SIG-M5 treated with dmso at 0.1 percent for 504 hours (cell line): Measurements from ENCODE around the gene UBE2G2.
"Not testable (repeated sequence)": the region's sequence is repeated elsewhere in the genome, so short reads cannot be mapped to it uniquely, and the experiment has no call there.

Source experiments
- DNase-seq: peaks from one replicate; lab custom pipeline; 2025; ENCODE audit not compliant: unreplicated experiment; lab: John Stamatoyannopoulos, UW

The UBE2G2 gene

DNA sequence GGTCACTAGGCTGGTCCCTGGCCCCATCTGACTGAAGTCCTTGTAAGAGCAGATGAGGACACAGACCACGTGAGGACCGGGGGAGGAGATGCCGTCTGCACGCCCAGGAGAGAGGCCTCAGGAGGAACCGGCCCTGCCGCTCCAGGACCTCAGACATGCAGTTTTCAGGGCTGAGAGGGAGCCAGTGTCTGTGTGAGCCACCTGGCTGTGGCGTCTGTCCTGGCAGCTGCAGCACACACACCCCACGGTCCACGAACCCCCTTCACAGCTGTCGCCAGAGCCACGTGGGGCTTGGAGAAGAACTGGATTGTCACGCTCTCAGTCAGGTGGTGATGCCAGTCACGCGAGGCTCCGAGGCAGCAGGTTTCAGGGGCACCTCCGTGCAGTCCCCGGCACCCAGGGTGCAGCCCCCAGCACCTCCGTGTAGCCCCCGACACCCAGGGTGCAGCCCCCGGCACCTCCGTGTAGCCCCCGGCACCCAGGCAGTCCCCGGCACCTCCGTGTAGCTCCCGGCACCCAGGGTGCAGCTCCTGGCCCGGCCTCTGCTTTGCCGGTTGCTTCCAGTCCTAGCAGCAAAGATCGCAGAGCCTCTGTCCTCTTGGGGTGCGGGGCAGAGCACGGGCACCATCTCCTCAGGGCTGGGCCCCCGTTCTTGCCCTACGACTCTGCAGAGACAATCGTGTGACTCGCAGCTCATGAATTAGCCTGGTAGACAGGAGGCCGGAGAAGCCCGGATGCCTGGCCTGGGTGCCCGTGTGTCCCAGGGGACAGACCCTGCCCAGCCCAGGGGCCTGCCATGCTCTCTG is 35.2 kb upstream of the UBE2G2 start:
- peak; percentile 52 for DNase-seq

DNA sequence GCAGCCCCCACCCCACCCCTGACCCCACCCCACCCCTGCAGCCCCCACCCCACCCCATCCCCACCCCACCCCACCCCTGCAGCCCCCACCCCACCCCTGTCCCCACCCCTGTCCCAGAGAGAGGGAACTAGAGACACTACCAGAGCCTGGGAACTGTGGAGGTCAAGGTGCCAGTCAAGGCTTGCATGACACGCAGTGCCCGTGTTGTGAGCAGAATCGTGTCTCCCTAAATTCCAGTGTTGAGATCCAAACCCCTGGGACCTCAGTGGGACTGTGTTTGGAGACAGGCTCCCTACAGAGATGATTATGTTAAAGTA is 34.7 kb upstream of the UBE2G2 start:
- no peak for DNase-seq

DNA sequence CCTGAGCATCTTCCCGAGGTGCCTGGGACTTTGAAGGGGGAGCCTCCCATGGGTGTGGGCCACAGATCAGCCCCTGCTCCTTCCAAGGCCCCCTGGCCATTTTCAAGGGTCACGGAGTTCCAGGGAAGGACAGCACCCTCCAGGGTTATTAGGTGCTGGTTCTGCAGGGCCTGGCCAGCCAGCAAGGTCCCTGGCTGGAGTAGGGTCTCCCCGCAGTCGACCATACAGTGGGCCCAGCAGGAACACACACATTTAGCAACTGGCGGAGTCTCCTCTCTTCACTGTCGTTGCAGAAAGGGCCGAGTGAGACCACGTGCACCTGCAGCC is 34.0 kb upstream of the UBE2G2 start:
- no peak for DNase-seq

DNA sequence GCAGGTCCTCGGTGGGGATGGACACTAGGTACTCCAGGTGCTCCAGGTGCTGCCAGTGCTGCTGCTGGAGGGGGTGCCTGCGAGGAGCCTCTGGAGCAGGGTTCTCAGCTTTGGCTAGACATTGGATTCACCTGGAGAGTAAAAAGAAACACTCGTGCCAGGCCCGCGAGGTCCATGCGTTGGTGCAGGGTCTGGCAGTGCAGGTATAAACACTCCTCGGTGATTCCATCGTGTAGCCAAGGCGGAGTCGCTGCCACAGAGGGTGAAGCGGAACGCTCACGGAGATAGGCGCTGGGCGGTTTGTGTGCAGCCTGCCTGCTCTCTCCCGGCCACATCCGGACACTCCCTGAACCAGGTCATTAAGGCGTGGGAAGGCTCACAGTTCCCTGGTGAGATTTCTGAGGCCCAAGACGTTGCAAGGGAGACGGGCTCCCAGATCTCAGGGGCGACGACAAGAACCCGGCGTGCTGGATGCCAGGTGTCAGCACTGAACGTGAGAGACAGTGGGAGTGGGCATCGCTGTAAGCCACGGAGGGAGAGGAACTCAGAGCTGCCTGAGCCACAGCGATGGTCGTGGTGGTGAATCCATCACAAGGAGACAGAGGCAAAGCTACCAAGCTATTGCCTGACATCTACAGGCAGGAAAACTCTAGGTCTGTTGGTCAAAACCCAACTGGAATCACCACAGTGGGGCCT is 33.5 kb upstream of the UBE2G2 start:
- DNase-seq: no peak

DNA sequence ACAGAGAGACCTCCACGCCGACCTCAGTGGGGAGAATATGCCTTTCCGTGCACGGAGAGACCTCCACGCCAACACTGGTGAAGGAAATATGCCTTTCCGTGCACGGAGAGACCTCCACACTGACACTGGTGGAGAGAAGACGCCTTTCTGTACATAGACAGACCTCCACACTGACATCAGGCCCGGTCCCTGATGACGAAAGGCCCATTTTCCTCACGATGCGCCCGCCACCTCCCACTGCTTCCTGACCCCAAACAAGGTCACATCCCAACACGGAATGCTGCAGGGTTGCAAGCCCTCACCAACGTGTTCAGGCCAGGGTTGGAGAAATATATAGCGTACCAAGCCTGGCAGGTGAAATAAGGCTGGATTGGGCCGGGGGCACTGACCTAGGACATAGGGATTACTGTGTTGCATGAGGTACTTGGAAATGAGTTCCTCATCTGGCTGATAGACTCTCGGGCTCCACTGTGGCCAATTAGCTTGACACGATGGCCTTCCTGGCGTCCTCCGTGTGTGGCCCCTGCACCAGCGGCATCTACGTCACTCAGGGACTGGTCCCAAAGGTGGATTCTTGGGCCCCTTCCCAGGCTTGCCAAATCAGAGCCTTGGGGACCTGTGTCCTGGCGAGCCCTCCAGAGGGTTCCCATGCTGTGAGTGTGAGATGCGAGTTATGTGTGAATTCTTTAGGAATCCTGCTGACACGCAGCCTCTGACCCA is 32.8 kb upstream of the UBE2G2 start:
- no peak for DNase-seq

DNA sequence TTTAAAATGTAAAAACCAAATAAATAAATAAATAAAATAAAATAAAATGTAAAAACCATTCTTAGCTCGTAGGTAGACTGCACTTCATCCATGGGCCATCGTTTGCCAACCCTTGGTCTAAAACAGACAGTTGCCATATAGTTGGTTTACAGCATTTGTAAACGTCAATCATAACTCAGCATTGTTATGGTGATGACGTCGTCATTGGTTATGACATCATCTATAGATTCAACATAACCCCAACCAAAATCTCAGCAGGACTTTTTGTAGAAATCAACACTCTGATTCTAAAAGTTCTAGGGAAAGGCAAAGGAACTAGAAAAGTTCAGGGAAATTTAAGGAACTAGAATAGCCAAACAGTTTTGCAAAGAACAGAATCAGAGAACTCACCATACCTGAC is 32.0 kb upstream of the UBE2G2 start:
- no peak for DNase-seq

DNA sequence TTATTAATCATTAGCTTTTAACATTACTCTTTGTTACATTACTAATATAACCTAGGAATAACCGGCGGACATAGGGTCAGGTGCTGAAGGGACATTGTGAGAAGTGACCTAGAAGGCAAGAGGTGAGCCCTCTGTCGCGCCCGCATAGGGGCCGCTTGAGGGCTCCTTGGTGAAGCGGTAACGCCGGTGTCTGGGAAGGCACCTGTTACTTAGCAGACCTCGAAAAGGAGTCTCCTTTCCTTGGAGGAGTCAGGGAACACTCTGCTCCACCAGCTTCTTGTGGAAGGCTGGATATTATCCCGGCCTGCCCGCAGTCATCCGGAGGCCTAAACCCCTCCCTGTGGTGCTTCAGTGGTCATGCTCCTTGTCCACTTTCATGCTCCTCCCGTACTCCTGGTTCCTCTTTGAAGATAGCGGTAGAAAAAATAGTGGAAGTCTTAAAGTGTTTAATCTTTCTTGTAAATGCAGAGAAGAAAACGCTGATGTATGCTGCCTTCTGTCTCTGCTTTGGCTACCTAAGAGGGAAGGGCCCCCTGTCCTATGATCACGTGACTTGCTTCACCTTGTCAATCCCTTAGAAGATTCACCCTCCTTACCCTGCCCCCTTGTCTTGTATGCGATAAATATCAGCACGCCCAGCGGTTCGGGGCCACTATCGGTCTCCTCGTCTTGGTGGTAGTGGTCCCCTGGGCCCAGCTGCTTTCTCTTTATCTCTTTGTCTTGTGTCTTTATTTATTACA is 31.1 kb upstream of the UBE2G2 start:
- not testable (repeated sequence) for DNase-seq

DNA sequence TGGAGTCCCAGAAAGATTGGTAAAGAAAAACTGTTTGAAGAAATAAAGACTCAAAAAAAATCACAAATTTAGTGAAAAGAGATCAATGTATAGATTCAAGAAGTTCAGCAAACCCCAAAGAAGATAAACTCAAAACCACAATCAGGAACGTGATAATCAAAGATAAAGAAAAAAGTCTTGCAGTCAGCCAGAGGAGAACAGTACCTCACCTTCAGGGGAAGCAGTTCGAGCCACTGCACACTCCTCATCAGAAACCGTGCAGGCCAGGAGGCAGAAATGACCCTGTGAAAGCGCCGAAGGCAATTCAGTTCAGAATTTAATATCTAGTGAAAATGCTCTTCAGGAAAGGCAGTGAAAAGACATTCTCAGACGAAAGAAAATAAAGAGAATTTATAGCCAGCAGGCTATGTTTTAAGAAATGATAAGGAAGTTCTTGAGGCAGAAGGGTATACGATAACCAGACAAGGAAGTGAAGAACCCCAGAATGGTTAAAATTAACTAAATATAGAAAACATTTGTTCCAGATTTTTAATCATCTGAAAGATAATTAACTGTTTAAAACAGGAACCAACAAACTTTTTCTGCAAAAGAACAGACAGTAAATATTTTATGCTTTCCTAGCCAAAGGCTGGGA is 29.7 kb upstream of the UBE2G2 start:
- no peak for DNase-seq

DNA sequence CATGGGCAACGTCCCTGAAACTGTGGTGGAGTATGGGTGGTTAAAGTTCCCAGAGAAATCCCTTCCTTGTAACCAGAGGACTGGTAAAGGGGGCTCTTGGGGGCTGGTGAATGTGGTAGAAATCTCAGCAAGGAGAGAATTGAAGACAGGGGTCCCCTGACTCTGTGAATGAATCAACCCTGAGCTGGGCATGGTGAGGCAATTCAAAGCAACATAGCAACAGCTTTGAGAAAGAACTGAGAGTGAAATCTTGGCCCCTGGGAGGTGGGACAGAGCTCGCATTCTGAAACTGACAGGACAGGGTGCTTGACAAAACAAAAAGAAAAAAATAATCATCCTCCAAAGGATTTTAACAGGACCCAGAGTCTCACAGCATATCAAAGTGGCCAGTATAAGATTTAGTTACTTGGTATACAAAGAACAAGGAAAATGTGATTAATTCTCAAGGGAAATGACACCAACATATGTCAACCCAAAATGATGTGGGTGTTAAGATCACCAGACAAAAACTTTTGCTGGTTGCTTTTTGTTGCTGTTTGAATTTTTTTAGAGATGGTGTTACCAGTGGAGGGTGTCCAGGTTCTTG is 28.0 kb upstream of the UBE2G2 start:
- DNase-seq: no peak

DNA sequence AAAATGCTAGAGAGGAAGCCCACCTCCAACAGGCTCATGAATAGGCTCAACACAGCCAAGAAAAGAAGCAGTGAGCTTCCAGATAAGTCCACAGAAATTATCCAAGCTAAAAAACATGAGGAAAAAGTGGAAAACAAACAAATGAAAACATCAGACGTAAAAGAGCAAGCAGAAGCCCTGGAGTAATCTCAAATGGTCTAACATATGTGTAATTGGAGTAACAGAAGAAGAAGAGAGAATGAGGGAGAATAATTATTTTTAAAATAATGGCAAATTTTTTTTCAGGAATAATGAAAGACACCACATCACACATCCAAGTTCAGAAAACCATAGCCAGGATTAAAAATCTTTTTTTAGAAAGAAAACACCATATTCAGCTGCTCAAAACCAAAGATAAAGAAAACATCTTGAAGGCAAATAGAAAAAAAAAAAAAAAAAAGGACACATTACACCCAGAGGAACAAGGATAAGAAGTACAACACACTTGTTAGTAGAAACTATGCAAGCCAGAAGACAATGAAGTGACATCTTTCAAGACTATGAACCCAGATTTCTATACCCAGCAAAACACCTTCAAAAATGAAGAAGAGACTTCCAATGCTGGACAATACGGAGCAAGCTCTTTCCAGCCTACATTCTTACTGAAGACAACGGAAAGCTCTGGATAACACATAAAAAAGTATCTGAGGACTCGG is 26.9 kb upstream of the UBE2G2 start:
- no peak for DNase-seq

DNA sequence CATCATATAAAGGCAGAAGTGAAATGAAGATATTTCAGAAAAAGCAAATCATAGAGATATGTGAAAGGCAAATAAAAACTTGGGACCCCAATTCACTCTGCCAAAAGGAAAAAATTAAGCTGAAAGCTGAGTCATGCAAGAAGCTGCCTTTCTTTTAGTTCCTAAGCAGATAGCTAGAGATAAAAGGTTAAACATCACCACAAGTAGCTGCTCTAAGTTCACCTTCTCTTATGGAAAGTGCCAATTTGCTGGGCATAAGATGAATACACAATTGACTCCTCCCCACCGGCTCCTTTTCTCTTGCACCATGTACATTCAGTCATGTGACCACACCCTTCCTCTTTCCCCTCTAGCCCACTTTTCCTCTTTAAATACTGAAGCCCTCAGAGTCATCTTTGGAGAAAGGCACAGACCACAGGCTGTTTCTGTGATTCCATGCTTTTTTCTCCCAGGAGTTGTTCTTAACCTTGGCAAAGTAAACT is 21.6 kb upstream of the UBE2G2 start:
- peak; percentile 43 for DNase-seq

DNA sequence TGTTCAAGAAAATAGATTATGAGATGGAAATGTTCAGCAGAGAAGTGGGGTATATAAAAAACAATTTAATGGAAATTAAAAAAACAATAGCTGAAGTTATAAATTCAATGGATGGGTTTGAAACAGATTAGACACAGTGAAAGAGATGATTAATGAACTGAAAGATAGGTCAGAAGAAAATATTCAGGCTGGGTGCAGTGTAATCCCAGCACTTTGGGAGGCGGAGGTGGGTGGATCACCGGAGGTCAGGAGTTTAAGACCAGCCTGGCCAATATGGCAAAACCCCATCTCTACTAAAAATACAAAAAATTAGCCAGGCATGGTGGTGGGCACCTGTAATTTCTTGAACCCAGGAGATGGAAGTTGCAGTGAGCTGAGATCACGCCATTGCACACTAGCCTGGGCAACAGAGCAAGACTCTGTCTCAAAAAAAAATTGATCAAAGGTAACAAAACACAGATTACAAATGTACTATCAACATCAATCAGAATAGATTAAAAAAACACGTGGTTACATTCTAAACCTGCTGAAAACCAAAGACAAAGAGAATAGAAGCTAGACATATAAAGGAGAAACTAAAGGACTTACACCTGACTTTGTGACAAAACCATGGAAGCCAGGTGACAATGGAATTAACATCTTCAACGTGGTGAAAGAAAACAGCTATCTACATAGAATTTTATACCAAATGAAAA is 21.0 kb upstream of the UBE2G2 start:
- DNase-seq: no peak

DNA sequence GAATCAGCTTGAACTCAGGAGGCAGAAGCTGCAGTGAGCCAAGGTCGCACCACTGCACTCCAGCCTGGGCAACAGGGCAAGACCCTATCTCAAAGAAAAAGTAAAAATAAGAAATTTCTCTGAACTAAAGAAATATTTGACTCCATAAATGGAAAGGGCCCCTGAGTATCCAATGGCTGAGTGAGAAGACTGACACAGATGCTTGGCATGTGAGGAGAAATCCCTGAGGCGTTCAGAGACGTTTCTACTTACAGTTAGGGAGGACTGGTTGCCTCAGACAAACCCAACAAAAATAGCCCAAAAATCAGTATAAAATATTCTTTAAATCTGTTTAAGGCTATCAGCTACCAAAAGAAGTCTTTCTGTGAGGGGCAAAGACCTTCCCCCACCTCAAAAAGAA is 19.2 kb upstream of the UBE2G2 start:
- DNase-seq: no peak

DNA sequence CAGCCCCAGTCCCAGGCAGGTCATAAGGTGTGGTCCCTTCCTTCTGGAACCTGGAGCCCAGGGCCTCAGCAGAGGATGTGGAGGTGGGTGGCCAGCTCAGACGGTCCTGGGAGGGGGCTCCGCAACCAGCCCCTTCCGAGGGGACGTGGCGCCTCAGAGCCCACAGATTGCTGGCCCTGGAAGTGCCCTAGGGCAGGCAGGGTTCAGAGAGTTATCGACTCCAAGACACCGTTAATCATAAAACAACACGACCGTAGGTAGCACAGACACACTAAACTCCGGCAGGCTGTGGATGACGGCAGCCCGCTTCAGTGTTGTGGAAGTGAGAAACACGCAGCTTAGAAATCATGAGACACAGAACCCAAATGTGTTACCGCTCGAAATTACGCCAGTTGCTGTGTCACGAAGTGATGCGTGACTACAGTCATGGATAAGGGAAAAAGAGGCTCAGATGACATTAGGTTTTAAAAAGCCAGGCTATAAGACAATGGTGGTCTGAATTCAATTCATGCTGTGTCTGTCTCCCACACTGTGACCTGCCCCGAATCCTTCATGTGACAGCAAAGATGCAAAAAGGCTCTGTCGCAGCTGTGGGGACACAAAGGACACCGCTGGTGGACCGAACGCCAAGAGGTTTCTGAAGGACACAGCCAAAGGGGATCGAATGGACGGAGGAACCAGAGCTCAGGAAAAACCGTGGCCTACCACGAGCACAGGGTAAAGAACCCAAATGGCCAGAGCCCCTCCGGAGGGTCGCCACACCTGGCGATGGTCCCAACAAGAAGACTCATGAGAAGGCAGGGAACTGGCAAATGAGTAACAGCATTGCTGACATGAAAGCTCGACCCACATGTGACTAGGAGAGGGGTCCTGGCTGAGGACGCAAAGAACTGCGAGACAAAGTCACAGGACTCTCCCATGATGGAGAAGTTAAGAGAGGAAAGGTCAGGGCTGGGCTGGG is 17.9 kb upstream of the UBE2G2 start:
- DNase-seq: no peak

DNA sequence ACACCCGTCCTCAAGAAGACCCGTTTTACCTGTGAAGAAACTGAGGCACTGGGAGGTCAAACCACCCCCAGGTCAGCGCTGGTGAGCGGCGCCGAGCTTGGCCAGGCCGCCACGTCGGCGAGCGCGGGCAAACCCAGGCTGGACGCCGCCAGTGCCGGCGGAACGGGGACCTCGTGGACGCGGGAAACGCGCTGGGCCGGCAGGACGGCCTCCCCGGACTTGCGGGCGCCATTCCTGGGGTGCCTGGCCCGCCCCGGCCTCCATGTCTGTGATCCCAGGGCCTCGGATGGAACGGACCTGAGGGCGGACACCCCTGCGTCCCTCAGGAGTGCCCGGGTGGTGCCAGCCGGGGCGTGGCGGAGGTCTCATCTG is 17.0 kb upstream of the UBE2G2 start:
- no peak for DNase-seq

DNA sequence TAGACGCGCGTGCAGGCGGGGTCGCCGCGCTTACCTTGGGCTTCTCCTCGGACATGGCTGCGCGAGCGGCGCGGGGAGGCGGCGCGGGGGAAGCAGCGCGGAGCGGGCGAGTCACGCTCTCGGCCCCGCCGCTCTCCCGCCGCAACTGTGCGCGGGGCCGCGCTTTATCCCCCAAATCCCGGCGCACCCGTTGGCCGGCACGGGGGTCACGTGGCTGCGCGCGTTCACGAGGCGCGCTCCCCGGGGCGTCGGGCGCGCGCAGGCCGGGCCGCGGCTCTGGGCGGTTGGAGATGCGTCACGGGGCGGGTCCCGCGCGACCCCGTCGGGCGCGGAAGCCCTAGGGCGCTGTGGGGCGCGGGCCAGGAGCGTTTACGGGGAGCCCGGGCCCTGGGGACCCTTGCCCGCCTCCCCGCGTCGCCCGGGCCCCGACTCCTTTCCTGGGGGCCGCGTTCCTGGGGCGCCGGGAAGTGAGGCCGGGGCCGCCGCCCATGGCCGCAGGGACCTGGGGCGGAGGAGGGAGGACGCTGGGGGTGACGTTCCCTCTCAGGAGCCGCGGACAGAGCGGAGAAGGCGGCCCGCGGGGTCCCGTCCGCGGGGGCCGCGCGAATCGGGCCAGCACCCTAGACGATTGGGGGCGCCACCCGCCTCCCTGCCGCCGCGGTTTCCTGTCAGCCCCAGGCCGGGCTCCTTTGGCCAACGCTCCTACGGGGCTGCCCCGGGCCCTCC is 16.5 kb upstream of the UBE2G2 start, which contains the start of gene SUMO3:
Gene SUMO3 (minus strand): TSS at position 149 of the 726 bp plus-strand sequence. CDS start 94 bp downstream, at position 55.
- DNase-seq: peak; percentile 70

DNA sequence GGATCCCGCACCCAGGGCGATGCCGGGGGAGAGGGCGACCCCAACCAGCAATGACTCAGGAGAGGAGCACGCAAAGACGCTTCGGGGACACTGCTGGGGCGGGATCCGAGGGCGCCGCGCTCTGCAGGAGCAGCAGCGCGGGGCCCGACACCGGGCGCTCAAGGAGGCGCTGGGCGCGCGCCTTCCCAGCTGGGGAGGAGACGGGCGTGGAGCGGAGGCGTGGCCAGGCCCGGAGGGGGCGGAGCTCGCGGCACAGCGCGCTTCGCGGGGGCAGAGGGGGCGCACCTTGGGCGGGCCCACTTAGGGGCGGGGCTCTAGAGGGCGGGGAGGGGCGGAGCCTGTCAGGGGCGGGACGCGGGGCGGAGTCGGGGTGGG is 15.9 kb upstream of the UBE2G2 start:
- DNase-seq: peak; percentile 80
